K562 (cell line): ENCODE measurements around the gene TP53BP1. TPM values are rescaled to one million over a fixed set of nuclear protein-coding genes. Genes with fewer than 3 reads are reported as not detected.

Source experiments
- ARID2 ChIP-seq: fragments of 450-650 bp; IDR thresholded peaks from 2 replicates; pipeline ENCODE4 v1.6.1; 2017; ENCODE audit warnings: antibody characterized with exemption, mild to moderate bottlenecking
- CBX2 ChIP-seq: fragments of 200-600 bp; sonication (generic); IDR thresholded peaks from one replicate; pipeline ENCODE4 v1.6.1; 2012; ENCODE audit warnings: mild to moderate bottlenecking, low read length, inconsistent platforms; ENCODE audit not compliant: insufficient read depth, poor library complexity, severe bottlenecking
- CBX3 ChIP-seq, 2 experiments: IDR thresholded peaks; 1 replicate in 1 of 2; 2 replicates in 1 of 2; pipeline ENCODE4 v1.6.1; 2012; ENCODE audit warnings: inconsistent platforms in 2 of 2, low read length in 2 of 2, borderline replicate concordance in 1 of 2, control low read depth in 1 of 2
- ETV6 ChIP-seq, 3 experiments: fragments of 150-350 bp in 1 of 3; sonication (generic) in 1 of 3; formaldehyde crosslinking in 1 of 3; IDR thresholded peaks; 2 replicates each; pipeline versions ENCODE4 v1.6.1 to v1.8.0; 2014 to 2022; ENCODE audit warnings: borderline replicate concordance in 2 of 3, low read depth in 2 of 3, antibody characterized with exemption in 1 of 3, low read length in 1 of 3, mild to moderate bottlenecking in 1 of 3, missing genetic modification reagents in 1 of 3
- FOXA3 ChIP-seq, 2 experiments: fragments of 450-650 bp in 1 of 2; sonication (generic) in 1 of 2; formaldehyde crosslinking; IDR thresholded peaks in 1 of 2; conservative IDR thresholded peaks in 1 of 2; 2 replicates each; pipeline versions ENCODE4 v1.4.0 to v1.8.0; 2020 to 2022; ENCODE audit warnings: mild to moderate bottlenecking in 2 of 2, missing genetic modification reagents in 1 of 2
- MYC ChIP-seq, 2 experiments: fragments of 250-450 bp in 1 of 2; sonication (Bioruptor Pico) in 1 of 2; IDR thresholded peaks; 2 replicates each; pipeline versions ENCODE4 v1.5.1 to v1.6.1; 2012 to 2021; ENCODE audit warnings: low read depth in 2 of 2, borderline replicate concordance in 1 of 2, improper control_type of control experiment in 1 of 2, low read length in 1 of 2, mild to moderate bottlenecking in 1 of 2, moderate library complexity in 1 of 2
- NFATC3 ChIP-seq: fragments of 450-650 bp; IDR thresholded peaks from 2 replicates; pipeline ENCODE4 v1.6.1; 2017; ENCODE audit warnings: mild to moderate bottlenecking
- SREBF1 ChIP-seq: fragments of 150-350 bp; IDR thresholded peaks from 2 replicates; pipeline ENCODE4 v1.6.1; 2014; ENCODE audit warnings: antibody characterized with exemption, low read depth, low read length, borderline replicate concordance
- WHSC1 ChIP-seq: IDR thresholded peaks from one replicate; pipeline ENCODE4 v1.6.1; 2012; ENCODE audit warnings: low read length, control low read depth, inconsistent platforms
- ZNF140 ChIP-seq: fragments of 250-450 bp; sonication (Bioruptor Pico); IDR thresholded peaks from 2 replicates; pipeline ENCODE4 v1.8.0; 2021; ENCODE audit warnings: moderate library complexity, mild to moderate bottlenecking, inconsistent platforms
- ZNF316 ChIP-seq: fragments of 450-650 bp; IDR thresholded peaks from 2 replicates; pipeline ENCODE4 v1.6.1; 2016
- ZNF431 ChIP-seq: sonication (generic); formaldehyde crosslinking; IDR thresholded peaks from 2 replicates; pipeline ENCODE4 v1.8.0; 2022; ENCODE audit warnings: mild to moderate bottlenecking, missing genetic modification reagents
- ZNF76 ChIP-seq: fragments of 250-450 bp; sonication (Bioruptor Pico); IDR thresholded peaks from 2 replicates; pipeline ENCODE4 v1.4.0; 2020; ENCODE audit warnings: mild to moderate bottlenecking, moderate library complexity, borderline replicate concordance
- polyA plus RNA-seq, 8 experiments: library from polyadenylated mRNA; depleted of rRNA in 4 of 8; stranded (reverse) in 5 of 8; unstranded in 3 of 8; fragments of >200 nt; fragmentation: Nextera tagmentation in 2 of 8; fragmentation: Illumina TruSeq in 1 of 8; extraction: Ambion mirVana in 2 of 8; extraction: Trizol in 1 of 8; gene quantifications; 2 replicates each; pipeline versions ENCODE4 v1.2.1 to v1.2.3, GENCODE V29; 2011 to 2014; ENCODE audit warnings: inconsistent platforms in 1 of 8, missing spikeins in 1 of 8
- total RNA-seq, 7 experiments: library from RNA; depleted of rRNA in 6 of 7; stranded (reverse); fragments of >200 nt in 6 of 7; fragmentation: Illumina TruSeq in 2 of 7; extraction: Trizol in 2 of 7; gene quantifications; 2 replicates each; pipeline versions ENCODE4 v1.2.1 to v1.2.3, GENCODE V29; 2011 to 2021; ENCODE audit warnings: low replicate concordance in 1 of 7
- TF ChIP-seq, protein P1 (sequence below): fragments of 450-650 bp; IDR thresholded peaks from 2 replicates; pipeline ENCODE4 v1.6.1; 2016; ENCODE audit warnings: low read depth
- TF ChIP-seq, protein P2 (sequence below), 2 experiments: fragments of 150-350 bp in 1 of 2; IDR thresholded peaks; 2 replicates each; pipeline ENCODE4 v1.6.1; 2012 to 2016; ENCODE audit warnings: low read depth in 2 of 2, low read length in 2 of 2, mild to moderate bottlenecking in 1 of 2, moderate library complexity in 1 of 2

The TP53BP1 gene
- total and polyA plus RNA-seq, 9 of the 15 experiments (the other 6 are each of a cell fraction or from before 2014, with no cell fraction given): 5.7 to 63.3 (median 30.9) TPM

DNA sequence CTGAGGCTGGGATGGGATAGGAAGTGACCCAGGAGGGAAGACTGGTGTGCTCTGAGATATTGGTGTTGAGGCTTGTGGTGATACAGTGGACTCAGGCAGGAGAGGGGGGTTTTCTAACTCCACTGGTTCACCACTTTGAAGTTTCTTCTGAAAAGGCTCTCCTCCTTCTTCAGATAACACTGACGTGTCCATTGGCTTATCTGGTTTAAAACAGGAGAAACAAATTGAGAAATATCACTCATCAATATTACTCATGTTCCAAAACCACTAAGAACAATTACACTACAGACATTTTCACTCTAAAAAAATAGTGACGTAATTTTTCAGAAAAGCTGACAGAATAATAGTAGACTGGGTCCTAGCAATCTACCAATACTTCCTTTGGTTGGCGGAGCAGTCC is 23.1 kb downstream of the TP53BP1 start (continued):
- TF ChIP-seq, protein P1, sequence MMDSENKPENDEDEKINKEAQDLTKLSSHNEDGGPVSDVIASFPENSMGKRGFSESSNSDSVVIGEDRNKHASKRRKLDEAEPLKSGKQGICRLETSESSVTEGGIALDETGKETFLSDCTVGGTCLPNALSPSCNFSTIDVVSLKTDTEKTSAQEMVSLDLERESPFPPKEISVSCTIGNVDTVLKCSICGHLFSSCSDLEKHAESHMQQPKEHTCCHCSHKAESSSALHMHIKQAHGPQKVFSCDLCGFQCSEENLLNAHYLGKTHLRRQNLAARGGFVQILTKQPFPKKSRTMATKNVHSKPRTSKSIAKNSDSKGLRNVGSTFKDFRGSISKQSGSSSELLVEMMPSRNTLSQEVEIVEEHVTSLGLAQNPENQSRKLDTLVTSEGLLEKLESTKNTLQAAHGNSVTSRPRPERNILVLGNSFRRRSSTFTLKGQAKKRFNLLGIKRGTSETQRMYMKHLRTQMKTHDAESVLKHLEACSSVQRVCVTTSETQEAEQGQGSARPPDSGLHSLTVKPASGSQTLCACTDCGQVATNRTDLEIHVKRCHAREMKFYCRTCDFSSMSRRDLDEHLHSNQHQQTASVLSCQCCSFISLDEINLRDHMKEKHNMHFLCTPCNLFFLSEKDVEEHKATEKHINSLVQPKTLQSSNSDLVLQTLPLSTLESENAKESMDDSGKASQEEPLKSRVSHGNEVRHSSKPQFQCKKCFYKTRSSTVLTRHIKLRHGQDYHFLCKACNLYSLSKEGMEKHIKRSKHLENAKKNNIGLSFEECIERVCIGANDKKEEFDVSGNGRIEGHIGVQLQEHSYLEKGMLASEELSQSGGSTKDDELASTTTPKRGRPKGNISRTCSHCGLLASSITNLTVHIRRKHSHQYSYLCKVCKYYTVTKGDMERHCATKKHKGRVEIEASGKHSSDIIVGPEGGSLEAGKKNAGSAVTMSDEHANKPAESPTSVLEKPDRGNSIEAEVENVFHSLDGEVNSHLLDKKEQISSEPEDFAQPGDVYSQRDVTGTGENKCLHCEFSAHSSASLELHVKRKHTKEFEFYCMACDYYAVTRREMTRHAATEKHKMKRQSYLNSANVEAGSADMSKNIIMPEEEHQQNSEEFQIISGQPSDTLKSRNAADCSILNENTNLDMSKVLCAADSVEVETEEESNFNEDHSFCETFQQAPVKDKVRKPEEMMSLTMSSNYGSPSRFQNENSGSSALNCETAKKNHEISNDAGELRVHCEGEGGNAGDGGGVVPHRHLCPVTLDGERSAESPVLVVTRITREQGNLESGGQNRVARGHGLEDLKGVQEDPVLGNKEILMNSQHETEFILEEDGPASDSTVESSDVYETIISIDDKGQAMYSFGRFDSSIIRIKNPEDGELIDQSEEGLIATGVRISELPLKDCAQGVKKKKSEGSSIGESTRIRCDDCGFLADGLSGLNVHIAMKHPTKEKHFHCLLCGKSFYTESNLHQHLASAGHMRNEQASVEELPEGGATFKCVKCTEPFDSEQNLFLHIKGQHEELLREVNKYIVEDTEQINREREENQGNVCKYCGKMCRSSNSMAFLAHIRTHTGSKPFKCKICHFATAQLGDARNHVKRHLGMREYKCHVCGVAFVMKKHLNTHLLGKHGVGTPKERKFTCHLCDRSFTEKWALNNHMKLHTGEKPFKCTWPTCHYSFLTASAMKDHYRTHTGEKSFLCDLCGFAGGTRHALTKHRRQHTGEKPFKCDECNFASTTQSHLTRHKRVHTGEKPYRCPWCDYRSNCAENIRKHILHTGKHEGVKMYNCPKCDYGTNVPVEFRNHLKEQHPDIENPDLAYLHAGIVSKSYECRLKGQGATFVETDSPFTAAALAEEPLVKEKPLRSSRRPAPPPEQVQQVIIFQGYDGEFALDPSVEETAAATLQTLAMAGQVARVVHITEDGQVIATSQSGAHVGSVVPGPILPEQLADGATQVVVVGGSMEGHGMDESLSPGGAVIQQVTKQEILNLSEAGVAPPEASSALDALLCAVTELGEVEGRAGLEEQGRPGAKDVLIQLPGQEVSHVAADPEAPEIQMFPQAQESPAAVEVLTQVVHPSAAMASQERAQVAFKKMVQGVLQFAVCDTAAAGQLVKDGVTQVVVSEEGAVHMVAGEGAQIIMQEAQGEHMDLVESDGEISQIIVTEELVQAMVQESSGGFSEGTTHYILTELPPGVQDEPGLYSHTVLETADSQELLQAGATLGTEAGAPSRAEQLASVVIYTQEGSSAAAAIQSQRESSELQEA: no peak
- TF ChIP-seq FOXA3 (CRISPR knock-in tag; conservative IDR thresholded peaks at IDR 0.05 in 1 of 2, IDR thresholded peaks at IDR 0.05 in 1 of 2) (no peak), ZNF76 (CRISPR knock-in tag) (no peak), NFATC3 (no peak), SREBF1 (no peak), ETV6 (IDR thresholded peaks at IDR 0.05; ENCODE audit: borderline replicate concordance in 1 of 2, low read depth in 2 of 2, low read length in 1 of 2) (no peak), ETV6 (CRISPR knock-in tag; IDR thresholded peaks at IDR 0.05; ENCODE audit: borderline replicate concordance) (no peak), ZNF140 (CRISPR knock-in tag) (no peak), CBX3 (IDR thresholded peaks at IDR 0.05; ENCODE audit: borderline replicate concordance in 1 of 2, low read length in 2 of 2) (no peak), CBX2 (no peak), ARID2 (no peak), ZNF316 (no peak), ZNF431 (CRISPR knock-in tag) (no peak), WHSC1 (no peak), MYC (IDR thresholded peaks at IDR 0.05; ENCODE audit: low read depth, low read length) (no peak), MYC (CRISPR knock-in tag; IDR thresholded peaks at IDR 0.05; ENCODE audit: borderline replicate concordance, low read depth) (no peak)
- TF ChIP-seq, protein P2, sequence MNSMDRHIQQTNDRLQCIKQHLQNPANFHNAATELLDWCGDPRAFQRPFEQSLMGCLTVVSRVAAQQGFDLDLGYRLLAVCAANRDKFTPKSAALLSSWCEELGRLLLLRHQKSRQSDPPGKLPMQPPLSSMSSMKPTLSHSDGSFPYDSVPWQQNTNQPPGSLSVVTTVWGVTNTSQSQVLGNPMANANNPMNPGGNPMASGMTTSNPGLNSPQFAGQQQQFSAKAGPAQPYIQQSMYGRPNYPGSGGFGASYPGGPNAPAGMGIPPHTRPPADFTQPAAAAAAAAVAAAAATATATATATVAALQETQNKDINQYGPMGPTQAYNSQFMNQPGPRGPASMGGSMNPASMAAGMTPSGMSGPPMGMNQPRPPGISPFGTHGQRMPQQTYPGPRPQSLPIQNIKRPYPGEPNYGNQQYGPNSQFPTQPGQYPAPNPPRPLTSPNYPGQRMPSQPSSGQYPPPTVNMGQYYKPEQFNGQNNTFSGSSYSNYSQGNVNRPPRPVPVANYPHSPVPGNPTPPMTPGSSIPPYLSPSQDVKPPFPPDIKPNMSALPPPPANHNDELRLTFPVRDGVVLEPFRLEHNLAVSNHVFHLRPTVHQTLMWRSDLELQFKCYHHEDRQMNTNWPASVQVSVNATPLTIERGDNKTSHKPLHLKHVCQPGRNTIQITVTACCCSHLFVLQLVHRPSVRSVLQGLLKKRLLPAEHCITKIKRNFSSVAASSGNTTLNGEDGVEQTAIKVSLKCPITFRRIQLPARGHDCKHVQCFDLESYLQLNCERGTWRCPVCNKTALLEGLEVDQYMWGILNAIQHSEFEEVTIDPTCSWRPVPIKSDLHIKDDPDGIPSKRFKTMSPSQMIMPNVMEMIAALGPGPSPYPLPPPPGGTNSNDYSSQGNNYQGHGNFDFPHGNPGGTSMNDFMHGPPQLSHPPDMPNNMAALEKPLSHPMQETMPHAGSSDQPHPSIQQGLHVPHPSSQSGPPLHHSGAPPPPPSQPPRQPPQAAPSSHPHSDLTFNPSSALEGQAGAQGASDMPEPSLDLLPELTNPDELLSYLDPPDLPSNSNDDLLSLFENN (IDR thresholded peaks at IDR 0.05; ENCODE audit: low read depth in 2 of 2, low read length in 2 of 2): no peak
